NCI-H128 (cell line): ENCODE results near the gene RCAN3.
"Not testable (repeated sequence)": the region's sequence is repeated elsewhere in the genome, so short reads cannot be mapped to it uniquely, and the experiment has no call there.

ENCODE experiments used
- DNase-seq: peaks from one replicate; lab custom pipeline; 2025; ENCODE audit not compliant: unreplicated experiment; lab: John Stamatoyannopoulos, UW

The RCAN3 gene

DNA sequence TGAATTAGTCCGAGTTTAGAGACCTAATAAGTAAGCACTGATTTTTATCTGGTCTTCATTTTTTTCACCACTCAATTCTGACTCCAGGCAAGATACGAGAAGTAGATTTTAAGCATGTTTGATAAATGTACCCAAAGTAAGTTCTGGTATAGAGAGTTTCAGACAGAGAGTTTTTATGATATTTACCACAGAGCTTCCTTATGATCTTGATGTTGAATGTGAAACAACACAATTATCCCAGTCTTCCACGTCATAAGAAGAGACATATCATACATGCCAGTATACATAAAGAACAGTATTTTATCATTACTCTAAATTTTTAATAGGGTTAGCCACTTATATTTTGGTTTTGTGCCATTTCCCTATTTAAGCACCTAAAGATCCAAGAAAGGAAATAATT is 45.4 kb downstream of the RCAN3 start:
- DNase-seq = no peak

DNA sequence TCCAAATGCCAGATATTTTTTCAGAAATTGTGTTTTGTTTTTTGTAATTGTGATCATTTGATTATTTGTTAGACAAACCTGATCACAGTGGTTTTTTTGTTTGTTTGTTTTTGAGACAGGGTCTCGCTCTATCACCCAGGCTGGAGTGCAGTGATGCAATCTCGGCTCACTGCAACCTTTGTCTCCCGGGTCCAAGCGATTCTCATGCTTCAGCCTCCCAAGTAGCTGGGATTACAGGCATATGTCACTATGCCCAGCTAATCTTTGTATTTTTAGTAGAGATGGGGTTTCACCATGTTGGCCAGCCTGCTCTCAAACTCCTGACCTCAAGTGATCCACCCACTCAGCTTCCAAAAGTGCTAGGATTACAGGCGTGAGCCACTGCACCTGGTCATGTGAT is 46.6 kb downstream of the RCAN3 start:
- DNase-seq = not testable (repeated sequence)

DNA sequence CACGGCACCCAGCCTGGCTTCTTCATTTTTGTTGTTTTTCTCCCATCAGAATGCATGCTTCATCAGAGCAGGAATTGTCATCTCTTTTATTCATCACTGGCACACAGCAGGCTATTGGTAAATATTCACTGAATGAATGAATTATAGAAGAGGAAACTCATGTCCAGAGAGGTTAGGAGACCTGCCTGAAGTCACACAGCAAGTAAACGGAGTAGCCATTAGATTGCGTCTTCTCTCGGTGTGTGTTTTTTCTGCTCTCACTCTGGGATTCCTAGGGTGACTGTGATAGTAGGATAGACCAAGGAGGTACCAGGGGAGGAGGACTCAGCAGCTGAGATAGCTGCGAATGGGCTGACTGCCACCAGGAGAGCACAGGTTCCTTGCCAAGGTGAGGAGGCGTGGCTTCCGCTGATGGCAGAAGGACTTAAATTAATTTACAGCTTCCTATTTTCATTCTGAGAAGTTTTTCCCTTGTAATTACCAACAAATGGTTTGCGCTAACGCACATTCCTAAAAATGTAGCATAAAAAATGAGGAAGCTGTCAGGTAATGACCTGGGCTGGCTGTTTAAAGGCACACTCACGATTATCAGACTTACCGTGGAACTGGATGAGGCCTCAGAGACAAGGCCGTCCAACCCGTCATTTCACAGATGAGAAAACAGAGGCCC is 48.8 kb downstream of the RCAN3 start:
- no peak for DNase-seq

DNA sequence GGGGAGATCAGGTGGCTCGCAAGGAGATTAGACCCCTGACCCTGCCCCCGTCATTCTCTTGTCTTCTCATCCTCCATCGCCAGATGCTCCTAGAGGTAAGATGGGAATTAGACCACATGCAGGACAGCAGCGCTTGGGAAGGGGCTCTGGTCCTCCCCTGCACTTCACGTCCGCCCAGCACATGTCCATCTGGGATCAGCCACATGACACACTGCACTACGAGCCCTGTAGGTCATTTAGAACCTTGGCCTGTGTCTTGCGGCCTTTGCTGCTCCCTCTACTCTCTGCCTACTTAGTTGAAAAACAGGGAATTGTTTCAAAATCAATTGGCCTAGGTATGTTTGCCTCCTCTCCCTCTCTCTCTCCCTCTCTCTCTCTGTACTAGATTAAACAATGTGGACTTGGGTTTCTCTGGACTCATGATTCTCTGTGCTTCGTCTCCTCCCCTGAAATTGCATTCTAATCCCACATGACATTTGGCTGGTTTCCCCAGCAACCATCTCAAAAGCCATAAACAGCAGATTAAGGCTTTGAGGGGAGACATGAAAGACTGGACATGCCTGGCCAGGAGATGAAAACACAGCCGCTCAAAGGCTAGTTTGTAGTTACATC is 49.4 kb downstream of the RCAN3 start:
- DNase-seq = no peak

DNA sequence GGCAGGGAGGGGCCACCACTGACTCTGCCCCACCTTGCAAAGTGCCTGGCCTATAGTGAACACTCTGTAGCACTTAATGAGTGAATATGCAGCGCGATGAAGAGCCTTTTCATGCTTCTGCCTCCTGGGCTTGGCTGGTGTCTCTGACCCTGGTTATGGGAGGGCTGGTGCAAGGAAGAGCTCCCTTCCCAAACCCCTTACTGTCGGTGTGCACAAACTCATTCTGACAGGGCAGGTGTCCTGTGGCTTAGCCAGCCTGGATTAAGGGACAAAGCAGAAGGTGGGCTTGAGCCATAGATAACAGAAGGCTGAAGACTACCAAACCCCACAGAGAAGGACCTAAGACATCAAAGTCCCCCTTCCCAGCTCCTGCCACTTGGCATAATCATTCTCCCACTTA is 51.3 kb downstream of the RCAN3 start:
- DNase-seq = no peak

DNA sequence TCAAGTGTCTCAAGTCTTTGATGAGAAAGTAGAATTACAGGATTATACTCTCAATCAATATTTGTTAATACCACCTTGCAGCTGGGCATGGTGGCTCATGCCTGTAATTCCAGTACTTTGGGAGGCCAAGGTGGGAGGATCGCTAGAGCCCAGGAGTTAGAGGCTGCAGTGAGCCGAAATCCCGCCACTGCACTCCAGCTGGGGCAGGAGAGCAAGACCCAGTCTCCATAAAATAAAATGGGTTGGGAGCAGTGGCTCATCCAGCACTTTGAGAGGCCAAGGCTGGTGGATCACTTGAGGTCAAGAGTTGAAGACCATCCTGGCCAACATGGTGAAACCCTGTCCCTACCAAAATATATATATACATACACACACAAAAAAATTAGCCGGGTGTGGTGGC is 52.1 kb downstream of the RCAN3 start:
- no peak for DNase-seq

DNA sequence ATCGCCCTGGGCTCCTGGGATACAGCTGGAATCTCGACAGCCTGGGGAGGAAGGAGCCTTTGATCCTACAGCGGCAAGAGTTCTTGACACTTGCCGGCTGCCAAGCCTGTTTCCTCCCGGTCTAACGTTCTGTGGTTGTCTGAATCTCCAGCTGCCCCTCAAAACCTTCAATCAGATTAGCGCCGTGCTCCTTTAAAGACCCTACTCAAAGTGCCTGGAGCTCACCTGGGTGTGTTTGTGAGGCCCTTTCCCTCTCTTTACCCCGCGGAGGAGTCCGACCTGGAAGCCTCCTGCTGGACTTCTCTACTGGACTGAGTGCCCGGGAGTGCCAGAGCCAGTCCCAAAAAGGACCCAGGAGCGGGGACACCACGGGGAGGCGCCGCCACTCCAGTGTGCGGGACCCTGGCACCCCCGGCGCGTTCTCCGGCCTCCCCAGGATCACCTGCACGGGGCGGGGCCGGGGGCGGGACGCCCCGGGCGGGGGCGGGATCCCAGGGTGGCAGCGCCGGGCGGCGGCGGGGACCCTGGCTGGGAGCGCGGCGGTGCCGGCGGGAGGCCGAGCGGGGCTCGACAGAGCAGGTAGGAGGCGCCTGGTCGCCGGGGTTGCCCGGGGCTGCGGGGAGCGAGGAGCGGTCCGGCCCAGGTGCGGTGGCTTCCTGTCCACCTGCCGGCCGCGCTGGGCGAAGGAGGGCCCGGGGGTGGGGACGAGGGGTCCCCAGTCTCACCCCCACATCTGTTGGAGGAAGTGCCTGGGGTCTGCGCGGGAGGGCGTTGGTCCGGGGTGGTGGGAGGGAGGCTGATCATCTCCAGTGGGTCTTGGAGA is 53.2 kb downstream of the RCAN3 start, which contains the start of gene NCMAP:
TSS of gene NCMAP (plus strand) at position 497 of the 823 bp plus-strand sequence. CDS start 39,344 bp downstream, outside the sequence.
- no peak for DNase-seq

DNA sequence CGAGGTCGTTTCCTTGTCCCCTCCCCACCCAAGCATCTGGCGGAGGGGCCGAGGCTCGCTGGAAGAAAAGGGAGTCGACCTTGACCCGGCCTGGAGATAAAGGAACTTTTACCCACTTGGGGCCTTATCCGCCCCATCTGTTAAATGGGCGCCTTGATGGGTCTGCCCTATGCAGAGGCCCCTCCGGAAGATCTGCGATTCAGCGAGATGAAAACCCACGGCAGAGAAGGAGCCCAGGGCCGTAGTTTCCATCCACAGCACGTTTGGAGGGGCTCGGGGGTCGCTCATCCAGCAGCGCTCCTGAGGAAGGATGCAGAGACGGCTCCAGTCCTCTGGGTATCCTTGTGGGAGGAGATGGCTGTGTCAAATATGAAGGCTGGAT is 53.8 kb downstream of the RCAN3 start:
- DNase-seq = no peak

DNA sequence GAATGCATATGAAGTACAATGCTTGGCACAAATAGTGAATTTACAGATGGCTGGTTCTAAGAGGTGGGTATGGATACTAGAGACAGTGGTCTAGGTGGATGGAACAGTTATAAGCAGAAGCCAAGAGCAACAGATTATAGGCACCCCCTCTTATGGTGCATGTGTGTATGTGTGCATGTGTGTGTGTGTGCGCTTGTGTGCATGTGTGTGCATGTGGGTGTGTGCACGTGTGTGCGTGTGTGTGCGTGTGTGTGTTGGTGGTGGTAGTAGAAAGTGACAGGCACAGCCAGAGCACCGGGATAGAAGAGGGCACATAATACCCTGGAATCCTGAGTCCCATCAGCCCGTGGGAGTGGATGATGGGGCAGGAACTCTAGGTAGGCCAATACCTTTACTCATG is 54.6 kb downstream of the RCAN3 start:
- DNase-seq = no peak

DNA sequence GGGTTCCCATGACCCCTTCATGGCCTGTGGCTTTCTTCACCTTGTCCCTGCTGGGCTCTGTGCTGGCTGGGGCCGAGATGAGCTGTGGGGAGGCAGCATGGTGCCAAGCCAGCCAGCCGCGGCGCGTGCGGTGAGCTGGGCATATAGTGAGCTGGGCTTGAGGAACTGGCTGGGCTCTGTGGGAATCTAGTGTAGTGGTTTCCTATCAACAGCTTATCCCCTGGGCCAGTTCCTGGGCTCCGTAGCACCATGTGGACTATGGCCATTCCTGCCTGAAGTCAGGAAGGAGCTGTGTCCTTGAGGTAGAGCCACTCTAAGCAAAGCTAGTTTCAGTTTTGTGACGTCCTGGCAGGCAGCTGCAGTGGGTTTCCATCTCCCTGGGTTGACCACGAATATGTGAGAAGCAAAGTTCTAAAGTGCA is 55.1 kb downstream of the RCAN3 start:
- DNase-seq = no peak

DNA sequence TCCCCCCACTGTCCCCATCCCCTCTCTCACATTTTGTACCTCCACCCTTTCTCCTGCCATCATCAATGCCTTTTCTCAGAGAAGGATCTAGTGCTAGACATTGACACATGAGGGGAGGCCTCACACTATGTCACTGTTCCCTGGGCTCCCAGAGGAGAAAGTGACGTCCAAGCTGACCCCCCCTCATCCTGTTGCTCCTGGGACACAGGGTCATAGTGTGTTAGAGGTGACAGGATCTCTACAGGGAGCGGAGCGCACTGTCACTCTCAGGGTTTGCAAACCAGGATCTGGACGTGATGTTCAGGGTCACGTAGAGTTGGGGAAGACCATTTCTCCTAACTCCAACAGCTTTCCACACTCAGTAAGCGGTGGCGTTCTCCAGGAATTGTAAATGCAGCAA is 55.8 kb downstream of the RCAN3 start:
- no peak for DNase-seq

DNA sequence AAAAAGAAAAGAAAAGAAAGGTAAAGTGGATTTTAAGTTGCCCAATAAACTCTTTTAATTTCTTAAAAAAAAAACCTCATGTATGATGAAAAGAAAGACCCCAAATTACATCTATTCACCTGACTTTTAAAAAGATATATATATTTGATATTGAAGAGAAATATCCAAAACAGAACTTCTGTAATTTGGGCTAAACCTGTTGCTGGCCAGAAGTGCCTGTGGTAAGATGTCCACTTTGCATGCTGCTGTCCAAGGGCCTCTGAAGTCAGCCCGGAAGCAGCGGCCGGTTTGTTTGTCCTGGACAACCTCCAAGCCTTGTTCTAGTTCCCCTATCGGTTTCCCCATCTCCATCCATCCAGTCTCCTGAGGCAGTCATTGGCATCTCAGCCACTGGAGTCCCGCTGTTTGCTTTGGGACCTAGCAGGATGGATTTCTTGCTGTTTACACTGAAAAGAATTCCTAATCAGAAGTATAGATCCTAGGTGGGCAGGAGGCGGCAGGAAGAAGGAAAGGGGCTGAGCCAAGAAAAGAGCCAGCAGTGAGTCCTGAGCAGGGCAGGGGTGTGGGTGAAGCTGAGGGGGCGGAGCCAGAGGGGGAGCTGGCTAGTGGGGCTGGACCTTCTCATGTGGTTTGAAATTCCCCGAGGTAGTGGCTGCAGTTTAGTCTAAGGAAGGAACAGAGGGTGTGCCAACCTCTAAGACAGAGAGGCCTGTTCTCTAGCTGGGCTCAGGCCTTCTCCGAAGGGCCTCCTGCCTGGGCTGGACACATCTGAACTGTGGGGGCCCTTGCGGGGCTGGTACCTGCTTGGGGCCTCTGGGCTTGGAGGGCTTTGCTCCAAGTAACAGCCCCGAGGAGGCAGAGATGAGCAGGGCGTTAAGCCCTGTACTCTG is 56.5 kb downstream of the RCAN3 start:
- no peak for DNase-seq

DNA sequence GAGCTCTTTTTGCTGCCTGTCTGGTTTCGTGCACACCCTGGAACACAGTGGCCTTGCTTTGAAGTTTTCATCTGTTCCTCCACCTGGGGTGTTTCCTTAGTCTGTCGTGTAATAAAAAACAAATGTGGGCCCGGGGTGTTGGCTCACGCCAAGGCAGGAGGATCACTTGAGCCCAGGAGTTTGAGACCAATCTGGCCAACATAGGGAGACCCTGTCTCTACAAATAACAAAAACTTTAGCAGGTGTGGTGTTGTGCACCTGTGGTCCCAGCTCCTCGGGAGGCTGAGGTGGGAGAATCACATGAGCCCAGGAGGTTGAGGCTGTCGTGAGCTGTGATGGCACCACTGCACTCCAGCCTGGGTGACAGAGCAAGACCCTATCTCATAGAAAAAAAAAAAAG is 57.7 kb downstream of the RCAN3 start:
- DNase-seq = no peak

DNA sequence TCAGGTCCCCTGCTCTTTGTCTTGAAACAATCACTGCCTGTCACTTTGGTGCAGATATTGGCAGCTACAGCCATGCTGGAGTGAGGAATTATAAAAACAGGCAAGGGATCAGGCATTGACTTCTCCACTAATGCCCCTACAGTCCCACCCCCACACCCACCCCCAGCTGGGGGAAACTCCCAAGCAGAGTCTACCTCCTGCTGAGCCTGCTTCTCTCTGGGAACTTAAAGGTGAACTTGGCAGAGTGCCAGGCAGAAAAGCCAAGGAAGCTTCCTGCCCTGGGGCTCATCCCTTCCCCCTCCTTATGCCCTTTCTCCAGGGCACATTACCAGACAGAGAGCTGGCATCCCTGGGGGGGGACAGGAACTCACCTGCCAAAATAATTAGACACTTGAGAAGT is 60.0 kb downstream of the RCAN3 start:
- peak; percentile 48 for DNase-seq

DNA sequence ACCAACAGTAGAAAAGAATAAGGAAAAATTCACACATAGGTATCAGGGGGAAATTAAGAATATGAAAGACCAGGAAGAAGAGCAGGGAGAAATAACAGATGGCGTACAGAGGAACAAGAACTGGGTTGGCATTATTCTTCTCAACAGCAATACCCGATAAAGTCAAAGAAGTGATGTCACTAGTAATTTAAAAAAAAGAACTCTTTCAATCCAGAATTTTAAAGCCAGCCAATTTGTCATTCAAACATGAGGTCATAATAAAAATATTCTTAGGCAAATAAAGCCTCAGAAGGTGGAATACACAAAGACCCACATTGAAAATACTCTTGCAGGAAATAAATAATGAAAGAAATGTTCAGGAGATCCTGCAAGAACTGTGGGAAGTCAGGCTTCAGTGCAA is 62.1 kb downstream of the RCAN3 start:
- DNase-seq = no peak

DNA sequence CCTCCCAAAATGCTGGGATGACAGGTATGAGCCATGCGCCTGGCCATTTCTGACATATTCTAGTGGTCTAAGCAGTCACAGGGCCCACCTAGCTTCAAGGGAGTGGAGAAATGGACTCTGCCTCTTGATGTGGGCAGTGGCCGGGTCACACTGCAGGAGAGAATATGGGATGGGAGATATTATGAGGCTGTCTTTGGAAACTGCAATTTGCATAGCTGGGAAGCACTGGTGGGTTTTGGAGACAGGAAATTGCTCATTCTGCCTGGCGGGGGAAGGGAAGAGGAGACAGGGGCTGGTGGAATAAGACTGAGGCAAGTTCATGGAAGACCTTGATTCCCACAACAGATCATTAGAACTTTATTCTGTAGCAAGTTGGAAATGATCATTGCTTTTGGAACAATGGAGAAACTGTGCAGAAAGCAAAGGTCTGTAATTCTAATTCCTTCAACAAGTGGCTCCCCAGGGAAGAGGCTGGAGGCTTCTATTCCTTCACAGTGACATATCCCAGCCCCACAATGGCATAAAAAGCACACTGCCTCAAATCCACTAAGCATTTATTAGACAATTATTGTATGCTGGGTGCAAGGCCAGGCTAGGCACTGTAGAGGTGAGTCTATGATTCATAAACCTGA is 63.7 kb downstream of the RCAN3 start:
- no peak for DNase-seq

DNA sequence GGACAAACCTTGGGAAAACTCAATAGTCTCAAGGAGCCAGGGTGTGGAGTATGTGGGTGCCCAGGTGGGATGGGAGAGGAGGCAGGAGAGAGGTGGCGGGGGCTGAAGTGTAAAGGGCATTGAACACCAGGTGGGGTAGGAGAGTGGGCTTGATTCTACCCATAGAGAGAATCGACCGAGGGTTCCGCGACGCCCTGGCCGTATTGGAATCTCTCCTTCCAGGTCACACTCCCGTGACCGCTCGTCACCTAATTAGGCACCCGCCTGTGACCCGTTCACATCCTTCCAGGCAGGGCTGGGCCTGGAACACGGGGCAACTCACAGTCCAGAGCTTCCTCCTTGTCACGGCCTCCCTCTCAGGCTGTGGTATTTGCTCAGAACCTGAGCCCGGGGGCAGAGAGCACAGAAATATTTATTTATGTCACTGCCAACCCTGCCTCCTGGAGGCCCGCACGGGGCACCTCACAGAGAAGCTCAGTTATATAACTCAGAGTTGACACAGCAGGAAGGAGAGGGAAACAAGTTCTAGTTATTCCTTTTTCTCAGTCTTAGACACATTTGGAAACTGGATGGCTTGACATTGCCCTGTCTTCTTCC is 65.3 kb downstream of the RCAN3 start:
- DNase-seq = no peak

DNA sequence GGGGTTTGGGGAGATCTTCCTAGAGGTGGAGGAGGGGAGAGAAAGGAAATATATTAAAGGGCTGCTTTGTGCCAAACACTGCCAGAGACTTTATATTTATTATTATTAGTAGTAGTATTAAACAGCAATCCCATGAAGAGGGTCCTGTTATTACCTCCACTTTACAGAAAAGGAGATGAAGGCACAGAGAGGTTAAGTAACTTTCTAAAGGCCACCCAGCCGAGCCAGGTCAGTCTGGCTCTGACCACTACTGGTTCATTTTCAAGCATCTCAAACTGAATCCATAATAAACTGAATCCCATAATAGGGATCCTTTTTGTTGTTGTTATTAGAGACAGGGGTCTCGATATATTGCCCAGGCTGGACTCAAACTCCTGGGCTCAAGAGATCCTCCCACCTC is 65.8 kb downstream of the RCAN3 start:
- no peak for DNase-seq

DNA sequence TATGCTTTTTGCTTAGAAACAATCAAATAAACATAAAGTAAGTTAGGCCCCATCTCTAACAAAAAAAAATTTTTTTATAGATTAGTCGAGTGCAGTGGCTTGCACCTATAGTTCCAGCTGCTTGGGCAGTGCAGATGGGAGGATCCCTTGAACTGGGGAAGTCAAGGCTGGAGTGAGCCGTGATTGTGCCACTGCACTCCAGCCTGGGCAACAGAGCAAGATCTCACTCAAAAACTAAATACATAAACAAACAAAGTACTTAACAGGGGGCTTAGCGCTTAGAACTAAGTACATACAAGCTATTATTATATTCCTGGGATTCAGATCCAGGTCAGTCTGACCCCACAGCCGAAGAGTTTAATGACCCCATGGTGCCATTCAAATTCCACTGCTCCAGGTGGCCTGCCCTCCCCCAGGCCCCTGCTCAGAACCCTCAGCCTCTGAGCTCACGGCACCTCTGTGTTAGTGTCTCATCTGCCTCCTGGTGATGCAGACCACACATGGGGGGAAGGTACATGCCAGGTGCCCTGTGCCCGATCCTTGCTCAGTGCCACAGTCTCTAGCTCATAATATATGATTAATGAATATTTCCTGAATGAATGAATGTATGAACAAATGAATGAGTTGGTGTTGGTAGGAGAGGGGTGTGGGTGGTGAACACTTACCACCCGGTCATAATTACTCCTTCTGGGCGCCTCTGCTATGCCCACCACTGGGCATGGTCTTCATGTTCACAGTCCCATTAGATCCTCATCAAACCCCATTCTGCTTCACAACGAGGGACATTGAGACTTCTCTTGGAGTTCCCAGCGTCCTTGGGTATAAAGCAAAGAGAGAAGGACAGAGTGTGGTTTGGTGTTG is 67.9 kb downstream of the RCAN3 start:
- DNase-seq = no peak
